ENCODE data around the gene ATRN. TPM values are rescaled to one million over a fixed set of nuclear protein-coding genes. Genes with fewer than 3 reads are reported as not detected.
"Not testable (repeated sequence)": the region's sequence is repeated elsewhere in the genome, so short reads cannot be mapped to it uniquely, and the experiment has no call there.

The ATRN gene
- polyA plus RNA-seq, 1 donor (not counting 4 experiments of a cell fraction or from before 2014, with no cell fraction given): 49.9 TPM

DNA sequence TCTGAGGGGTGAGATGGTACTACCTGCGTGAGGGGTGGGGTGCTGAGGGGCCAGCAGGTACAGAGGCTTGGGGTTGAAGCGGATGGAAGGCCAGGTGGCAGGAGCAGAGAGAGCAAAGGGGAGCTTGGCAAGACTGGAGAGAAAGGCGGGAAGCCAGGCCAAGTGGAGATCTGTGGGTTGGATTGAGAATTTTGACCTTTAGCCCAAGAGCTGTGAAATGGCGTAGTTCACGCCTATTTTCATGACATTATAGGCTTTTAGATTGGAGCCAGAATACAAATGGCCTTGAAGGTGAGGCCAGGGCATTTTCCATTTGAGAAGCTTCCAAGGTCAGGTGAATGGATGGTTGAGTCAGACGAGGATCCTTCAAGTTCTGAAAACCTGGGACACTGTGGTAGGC, 2.5 kb downstream of the ATRN start:
- Histone ChIP-seq H3K4me3 (ENCODE audit: control insufficient read depth in 2 of 3, extremely low read depth in 1 of 3, insufficient read depth in 2 of 3, low read depth in 1 of 3, low read length in 3 of 3) (no peak overlapping the region), H3K9ac (ENCODE audit: control insufficient read depth, extremely low read depth, insufficient read depth, low read length) (no peak overlapping the region), H3K9me1 (ENCODE audit: control insufficient read depth, extremely low read depth, insufficient read depth, low read length) (peaks cover 4% of the 10 kb centered on the region), H3K79me2 (ENCODE audit: control insufficient read depth, insufficient read depth, low read length) (peaks cover 44% of the 10 kb centered on the region), H3K27ac (ENCODE audit: control insufficient read depth, insufficient read depth, low read length) (no peak overlapping the region), H3K4me1 (ENCODE audit: control insufficient read depth, extremely low read depth, insufficient read depth, low read length) (peaks cover 11% of the 10 kb centered on the region), H3K36me3 (ENCODE audit: control insufficient read depth in 2 of 2, extremely low read depth in 1 of 2, insufficient read depth in 2 of 2, low read length in 2 of 2) (peaks cover 0 to 5% of the 10 kb centered on the region in 2 experiments), H2AFZ (ENCODE audit: control insufficient read depth, low read length) (no peak overlapping the region), H4K20me1 (ENCODE audit: control insufficient read depth, extremely low read depth, insufficient read depth, low read length) (no peaks in the 10 kb centered on the region), H3K4me2 (ENCODE audit: control insufficient read depth, extremely low read depth, insufficient read depth, low read depth, low read length) (no peak overlapping the region), H3K27me3 (ENCODE audit: control insufficient read depth, extremely low read depth, insufficient read depth, low read length) (no peaks in the 10 kb centered on the region), H3K9me3 (ENCODE audit: control insufficient read depth, low read depth, low read length) (no peaks in the 10 kb centered on the region)
- TF ChIP-seq CTCF (optimal IDR thresholded peaks at IDR 0.05 in 1 of 3, IDR thresholded peaks at IDR 0.05 in 1 of 3, conservative IDR thresholded peaks at IDR 0.05 in 1 of 3; ENCODE audit: extremely low read depth in 1 of 3, insufficient read depth in 2 of 3, low read length in 3 of 3) (no peak), EZH2 (IDR thresholded peaks at IDR 0.05; ENCODE audit: low read length) (no peak)
- dilution Hi-C loops (cut with MboI; ENCODE audit: extremely low pct_ligation_motif_present, low sequenced_read_pairs): no loop called here
- DNase-seq (ENCODE audit: low read depth, low spot score): no peak
- FAIRE-seq: no peak

- Histone ChIP-seq H2AFZ (ENCODE audit: control insufficient read depth, low read length) (no peak overlapping the region), H3K9me1 (ENCODE audit: control insufficient read depth, extremely low read depth, insufficient read depth, low read length) (peaks cover 4% of the 10 kb centered on the region), H3K4me3 (ENCODE audit: control insufficient read depth in 2 of 3, extremely low read depth in 1 of 3, insufficient read depth in 2 of 3, low read depth in 1 of 3, low read length in 3 of 3) (no peak overlapping the region), H3K9ac (ENCODE audit: control insufficient read depth, extremely low read depth, insufficient read depth, low read length) (no peak overlapping the region), H3K36me3 (ENCODE audit: control insufficient read depth in 2 of 2, extremely low read depth in 1 of 2, insufficient read depth in 2 of 2, low read length in 2 of 2) (peaks cover 0 to 5% of the 10 kb centered on the region in 2 experiments), H3K27ac (ENCODE audit: control insufficient read depth, insufficient read depth, low read length) (no peak overlapping the region), H3K4me1 (ENCODE audit: control insufficient read depth, extremely low read depth, insufficient read depth, low read length) (peaks cover 13% of the 10 kb centered on the region), H4K20me1 (ENCODE audit: control insufficient read depth, extremely low read depth, insufficient read depth, low read length) (no peaks in the 10 kb centered on the region), H3K9me3 (ENCODE audit: control insufficient read depth, low read depth, low read length) (no peaks in the 10 kb centered on the region), H3K4me2 (ENCODE audit: control insufficient read depth, extremely low read depth, insufficient read depth, low read depth, low read length) (no peak overlapping the region), H3K79me2 (ENCODE audit: control insufficient read depth, insufficient read depth, low read length) (peaks cover 44% of the 10 kb centered on the region), H3K27me3 (ENCODE audit: control insufficient read depth, extremely low read depth, insufficient read depth, low read length) (no peaks in the 10 kb centered on the region)
- FAIRE-seq: no peak
- no peak for DNase-seq (ENCODE audit: low read depth, low spot score)
- TF ChIP-seq CTCF (optimal IDR thresholded peaks at IDR 0.05 in 1 of 3, IDR thresholded peaks at IDR 0.05 in 1 of 3, conservative IDR thresholded peaks at IDR 0.05 in 1 of 3; ENCODE audit: extremely low read depth in 1 of 3, insufficient read depth in 2 of 3, low read length in 3 of 3): no peak
- TF ChIP-seq EZH2 (IDR thresholded peaks at IDR 0.05; ENCODE audit: low read length): no peak
- dilution Hi-C loops (cut with MboI; ENCODE audit: extremely low pct_ligation_motif_present, low sequenced_read_pairs): no loop called here
These were observed 3.1 kb downstream of the ATRN start for GRCh38 chr20:3473944-3474343.

GRCh38 chr20:3477003-3477860, 6.4 kb downstream of the ATRN start:
- H2AFZ ChIP-seq (ENCODE audit: control insufficient read depth, low read length); dilution Hi-C loops (cut with MboI; ENCODE audit: extremely low pct_ligation_motif_present, low sequenced_read_pairs); H4K20me1 ChIP-seq (ENCODE audit: control insufficient read depth, extremely low read depth, insufficient read depth, low read length); FAIRE-seq; H3K9me1 ChIP-seq (ENCODE audit: control insufficient read depth, extremely low read depth, insufficient read depth, low read length); H3K27me3 ChIP-seq (ENCODE audit: control insufficient read depth, extremely low read depth, insufficient read depth, low read length); H3K27ac ChIP-seq (ENCODE audit: control insufficient read depth, insufficient read depth, low read length); H3K9me3 ChIP-seq (ENCODE audit: control insufficient read depth, low read depth, low read length); DNase-seq (ENCODE audit: low read depth, low spot score); H3K4me2 ChIP-seq (ENCODE audit: control insufficient read depth, extremely low read depth, insufficient read depth, low read depth, low read length); H3K9ac ChIP-seq (ENCODE audit: control insufficient read depth, extremely low read depth, insufficient read depth, low read length); H3K36me3 ChIP-seq (ENCODE audit: control insufficient read depth in 2 of 2, extremely low read depth in 1 of 2, insufficient read depth in 2 of 2, low read length in 2 of 2); H3K4me3 ChIP-seq (ENCODE audit: control insufficient read depth in 2 of 3, extremely low read depth in 1 of 3, insufficient read depth in 2 of 3, low read depth in 1 of 3, low read length in 3 of 3): not testable (repeated sequence)
- Histone ChIP-seq H3K4me1 (ENCODE audit: control insufficient read depth, extremely low read depth, insufficient read depth, low read length) (peaks cover 16% of the 10 kb centered on the region), H3K79me2 (ENCODE audit: control insufficient read depth, insufficient read depth, low read length) (peaks cover 52% of the 10 kb centered on the region)

All from keratinocyte (primary cell).